Activated naive CD4-positive, alpha-beta T cell treated with anti-CD3 and anti-CD28 coated beads for 36 hours (primary cell): ENCODE measurements around the gene ZNRF1. TPM values are rescaled to one million over a fixed set of nuclear protein-coding genes. Genes with fewer than 3 reads are reported as not detected.

ENCODE experiments used
- CTCF ChIA-PET: fragments of 350-600 bp; sonication (Branson Sonifier 250); formaldehyde crosslinking; loops from one replicate; lab custom pipeline; 2021; ENCODE audit warnings: antibody characterized with exemption; lab: Charles Lee
- DNase-seq: peaks from one replicate; pipeline ENCODE4 v3.0.0-alpha.2; 2020
- H3K27ac Mint-ChIP-seq: one replicate; pipeline ENCODE4 v1.8.0; 2021; ENCODE audit warnings: mild to moderate bottlenecking, mixed read lengths
- H3K27me3 Mint-ChIP-seq: one replicate; pipeline ENCODE4 v1.8.0; 2021; ENCODE audit warnings: low read depth, mixed read lengths
- H3K36me3 Mint-ChIP-seq: one replicate; pipeline ENCODE4 v1.8.0; 2021; ENCODE audit warnings: low read depth, mixed read lengths
- H3K4me1 Mint-ChIP-seq: one replicate; pipeline ENCODE4 v1.8.0; 2021; ENCODE audit warnings: low read depth, mixed read lengths
- H3K4me3 Mint-ChIP-seq: one replicate; pipeline ENCODE4 v1.8.0; 2021; ENCODE audit warnings: mild to moderate bottlenecking, moderate library complexity, mixed read lengths
- H3K9me3 Mint-ChIP-seq: one replicate; pipeline ENCODE4 v1.8.0; 2021; ENCODE audit warnings: mixed read lengths
- intact Hi-C: fragments of 100-400 bp; cut with micrococcal nuclease; formaldehyde crosslinking; loops from one replicate; pipeline ENCODE4 v1.15.1; 2023
- total RNA-seq, 2 experiments: library from RNA; stranded (reverse); gene quantifications; one replicate each; pipeline ENCODE4 v1.2.3, GENCODE V29; 2021

ZNRF1 gene
- 10 to 100 TPM; 35.3 to 35.7 TPM for total RNA-seq

DNA sequence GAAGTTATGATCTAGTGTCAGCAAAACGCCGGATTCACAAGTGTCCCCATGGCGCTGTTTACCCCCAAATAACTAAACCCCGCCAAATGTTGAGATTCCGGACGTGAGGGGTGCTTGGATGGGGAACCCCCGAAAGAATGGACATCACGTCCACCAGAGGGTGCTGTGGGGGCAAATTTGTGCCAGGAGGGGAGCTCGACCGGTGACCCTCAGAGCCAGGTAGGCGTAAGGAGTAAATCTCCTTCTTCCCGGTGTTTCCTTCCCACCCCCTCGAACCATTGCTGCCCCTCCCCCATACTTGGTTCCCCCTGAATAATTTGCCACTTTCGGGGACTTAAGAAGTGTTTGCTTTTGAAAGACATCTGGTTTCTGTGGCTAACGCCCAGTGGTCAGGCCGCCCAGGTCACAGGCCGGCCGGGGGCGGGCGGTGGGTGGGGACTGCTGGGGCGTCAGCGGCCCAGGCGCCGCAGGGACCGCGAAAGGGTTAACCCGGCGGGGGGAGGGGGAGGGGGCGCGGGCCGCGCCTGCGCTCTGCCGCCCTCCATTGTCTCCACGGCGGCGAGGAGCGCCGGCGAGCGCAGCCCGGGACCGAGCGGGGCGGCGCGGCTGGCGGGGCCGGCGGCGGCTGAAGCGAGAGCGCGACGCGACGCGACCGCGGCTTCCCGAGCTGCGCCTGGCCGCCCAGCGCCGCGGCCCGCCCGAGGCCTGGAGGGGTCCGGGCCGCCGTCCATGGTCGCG is at the start of gene ZNRF1:
ZNRF1 (plus strand) TSS at position 544 of the 738 bp plus-strand sequence. CDS start 648 bp downstream, outside the sequence.
- peak within 1 kb of the TSS; percentile 79 for H3K4me3 Mint-ChIP-seq
- DNase-seq, result peak; percentile 92
- H3K27ac Mint-ChIP-seq, result peak within 1 kb of the TSS; percentile 83
- H3K27me3 Mint-ChIP-seq, result peaks cover 12% of the 10 kb centered on the region
- no peaks in the 10 kb centered on the region for H3K9me3 Mint-ChIP-seq
- CTCF ChIA-PET, result interaction anchor here (0.6 to 9.4 kb wide), 15 partner anchors 10 to 783 kb away, joined by 3 to 155 read pairs (median 4); partner anchors contain the start of gene WDR59
- intact Hi-C loops, result loop anchor here (1.0 to 5.0 kb wide), 6 partner anchors 14 to 291 kb away; no protein-coding TSS in a partner anchor
- peaks cover 2% of the 10 kb centered on the region for H3K36me3 Mint-ChIP-seq
- peaks cover 25% of the 10 kb centered on the region for H3K4me1 Mint-ChIP-seq

GRCh38 chr16:74949309-74949708 is 49.5 kb upstream of the ZNRF1 start:
- Mint-ChIP-seq H3K27ac (no peak overlapping the region), H3K27me3 (no peaks in the 10 kb centered on the region), H3K4me1 (no peaks in the 10 kb centered on the region), H3K36me3 (peaks cover 28% of the 10 kb centered on the region), H3K4me3 (no peak overlapping the region), H3K9me3 (no peaks in the 10 kb centered on the region)
- DNase-seq, result no peak
- intact Hi-C loops, result no loop called here
- CTCF ChIA-PET, result interaction anchor here (1.0 kb wide), 1 partner anchor 86 kb away, joined by 3 read pairs; no protein-coding TSS in a partner anchor

- Mint-ChIP-seq H3K4me1 (no peaks in the 10 kb centered on the region), H3K36me3 (peaks cover 29% of the 10 kb centered on the region), H3K9me3 (no peaks in the 10 kb centered on the region), H3K27me3 (no peaks in the 10 kb centered on the region), H3K27ac (no peak overlapping the region), H3K4me3 (no peak overlapping the region)
- intact Hi-C loops, result no loop called here
- CTCF ChIA-PET, result interaction anchor here (0.6 kb wide), 1 partner anchor 332 kb away, joined by 3 read pairs; no protein-coding TSS in a partner anchor
- no peak for DNase-seq
Measured at GRCh38 chr16:74950511-74950910, 48.3 kb upstream of the ZNRF1 start.

DNA sequence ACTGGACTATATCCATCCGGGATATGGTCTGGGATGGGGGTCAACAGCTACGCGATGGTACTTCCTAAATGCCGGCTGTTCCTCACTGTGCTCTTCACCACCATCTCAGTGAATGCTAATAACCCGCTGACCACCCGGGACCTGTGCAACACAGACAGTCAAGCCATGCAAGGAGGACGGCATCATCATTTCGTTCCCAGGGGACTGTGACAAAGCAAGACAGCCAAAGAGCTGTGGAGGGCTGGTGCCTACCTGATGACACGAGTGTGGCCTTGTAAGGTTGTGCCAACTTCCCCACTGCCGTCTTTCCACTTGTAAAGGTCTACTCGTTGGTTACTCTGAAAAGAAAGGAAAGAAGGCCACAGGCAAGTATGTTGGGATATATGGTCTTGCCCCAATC is 47.6 kb upstream of the ZNRF1 start:
- Mint-ChIP-seq H3K27me3 (no peaks in the 10 kb centered on the region), H3K36me3 (peaks cover 26% of the 10 kb centered on the region)

GRCh38 chr16:74951681-74952080 is 47.1 kb upstream of the ZNRF1 start:
- H3K27ac Mint-ChIP-seq, result no peak overlapping the region
- DNase-seq, result no peak
- intact Hi-C loops, result no loop called here
- H3K9me3 Mint-ChIP-seq, result no peaks in the 10 kb centered on the region
- CTCF ChIA-PET, result no interaction called here
- no peaks in the 10 kb centered on the region for H3K27me3 Mint-ChIP-seq
- H3K4me1 Mint-ChIP-seq, result no peaks in the 10 kb centered on the region
- no peak overlapping the region for H3K4me3 Mint-ChIP-seq
- H3K36me3 Mint-ChIP-seq, result peaks cover 26% of the 10 kb centered on the region

More for the DNA sequence above, 47.6 kb upstream of the ZNRF1 start:
- Mint-ChIP-seq H3K9me3 (no peaks in the 10 kb centered on the region), H3K4me3 (no peak overlapping the region), H3K27ac (no peak overlapping the region), H3K4me1 (no peaks in the 10 kb centered on the region)
- CTCF ChIA-PET, result interaction anchor here (0.6 kb wide), 1 partner anchor 333 kb away, joined by 3 read pairs; no protein-coding TSS in a partner anchor
- intact Hi-C loops, result no loop called here
- no peak for DNase-seq

GRCh38 chr16:74954763-74955162 is 44.1 kb upstream of the ZNRF1 start:
- no peaks in the 10 kb centered on the region for H3K27me3 Mint-ChIP-seq
- intact Hi-C loops, result no loop called here
- H3K27ac Mint-ChIP-seq, result no peak overlapping the region
- peaks cover 12% of the 10 kb centered on the region for H3K36me3 Mint-ChIP-seq
- no peak overlapping the region for H3K4me3 Mint-ChIP-seq
- no peak for DNase-seq
- H3K9me3 Mint-ChIP-seq, result no peaks in the 10 kb centered on the region
- CTCF ChIA-PET, result no interaction called here
- no peaks in the 10 kb centered on the region for H3K4me1 Mint-ChIP-seq

DNA sequence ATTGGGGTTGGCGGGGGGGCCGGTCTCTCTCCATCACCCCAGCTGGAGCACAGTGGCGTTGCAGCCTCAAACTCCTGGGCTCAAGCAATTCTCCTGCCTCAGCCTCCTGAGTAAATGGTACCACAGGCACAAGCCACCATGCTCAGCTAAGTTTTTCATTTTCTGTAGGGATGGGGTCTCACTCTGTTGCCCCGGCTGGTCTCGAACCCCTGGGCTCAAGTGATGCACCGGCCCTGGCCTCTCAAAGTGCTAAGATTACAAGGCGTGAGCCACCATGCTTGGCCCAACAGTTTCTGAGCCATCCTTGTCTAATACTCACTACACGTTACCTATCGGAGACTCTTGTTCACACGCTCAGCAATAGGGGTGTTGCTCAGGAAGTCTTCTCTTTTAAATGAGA is 25.5 kb upstream of the ZNRF1 start:
- Mint-ChIP-seq H3K27ac (no peak overlapping the region), H3K9me3 (no peaks in the 10 kb centered on the region), H3K4me3 (no peak overlapping the region), H3K4me1 (peaks cover 4% of the 10 kb centered on the region), H3K36me3 (peaks cover 6% of the 10 kb centered on the region), H3K27me3 (no peaks in the 10 kb centered on the region)
- no peak for DNase-seq
- intact Hi-C loops, result no loop called here
- CTCF ChIA-PET, result no interaction called here

DNA sequence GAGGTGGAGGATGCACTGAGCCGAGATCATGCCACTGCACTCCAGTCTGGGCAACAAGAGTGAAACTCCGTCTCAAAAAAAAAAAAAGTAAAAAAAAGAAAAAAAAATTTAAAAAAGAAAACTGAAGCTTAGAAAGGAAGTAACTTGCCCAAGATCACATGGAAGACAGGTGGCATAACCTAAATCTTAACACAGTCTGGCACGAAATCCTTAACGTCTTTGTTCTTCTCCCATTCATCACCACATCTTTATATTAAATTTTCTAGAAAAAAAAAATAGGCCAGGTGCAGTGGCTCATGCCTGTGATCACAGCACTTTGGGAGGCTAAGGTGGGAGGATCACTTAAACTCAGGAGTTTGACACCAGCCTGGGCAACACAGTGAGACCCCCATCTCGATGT is 23.2 kb upstream of the ZNRF1 start:
- peaks cover 8% of the 10 kb centered on the region for H3K36me3 Mint-ChIP-seq

GRCh38 chr16:74982256-74982655 is 16.6 kb upstream of the ZNRF1 start:
- peaks cover 16% of the 10 kb centered on the region for H3K4me1 Mint-ChIP-seq
- peaks cover 4% of the 10 kb centered on the region for H3K36me3 Mint-ChIP-seq
- intact Hi-C loops, result no loop called here
- no peak for DNase-seq
- H3K27ac Mint-ChIP-seq, result no peak overlapping the region
- CTCF ChIA-PET, result interaction anchor here (1.7 kb wide), 1 partner anchor 129 kb away, joined by 3 read pairs; no protein-coding TSS in a partner anchor
- no peaks in the 10 kb centered on the region for H3K9me3 Mint-ChIP-seq
- no peaks in the 10 kb centered on the region for H3K27me3 Mint-ChIP-seq
- no peak overlapping the region for H3K4me3 Mint-ChIP-seq

More for the DNA sequence above, 23.2 kb upstream of the ZNRF1 start:
- Mint-ChIP-seq H3K4me3 (no peak overlapping the region), H3K9me3 (no peaks in the 10 kb centered on the region), H3K27me3 (no peaks in the 10 kb centered on the region), H3K4me1 (no peaks in the 10 kb centered on the region), H3K27ac (no peak overlapping the region)
- DNase-seq, result no peak
- CTCF ChIA-PET, result no interaction called here
- intact Hi-C loops, result no loop called here

- CTCF ChIA-PET, result interaction anchor here (1.0 to 4.9 kb wide), 4 partner anchors 14 to 396 kb away, joined by 3 to 27 read pairs (median 8); partner anchors contain the start of gene ZNRF1
- H3K9me3 Mint-ChIP-seq, result no peaks in the 10 kb centered on the region
- no peaks in the 10 kb centered on the region for H3K27me3 Mint-ChIP-seq
- DNase-seq, result no peak
- peak overlapping the region; percentile 88 for H3K4me3 Mint-ChIP-seq
- intact Hi-C loops, result loop anchor here (2.0 kb wide), 1 partner anchor 283 kb away; the partner anchor contains the start of gene MLKL
- H3K27ac Mint-ChIP-seq, result no peak overlapping the region
- peaks cover 16% of the 10 kb centered on the region for H3K4me1 Mint-ChIP-seq
- no peaks in the 10 kb centered on the region for H3K36me3 Mint-ChIP-seq
Measured at GRCh38 chr16:74984194-74984528, 14.7 kb upstream of the ZNRF1 start.

GRCh38 chr16:74984529-74985296 is 14.1 kb upstream of the ZNRF1 start, which contains the start of gene WDR59:
WDR59 (minus strand) TSS chr16:74985123; CDS start chr16:74985017, 106 bp downstream.
- H3K27me3 Mint-ChIP-seq, result no peaks in the 10 kb centered on the region
- DNase-seq, result peak; percentile 100
- H3K27ac Mint-ChIP-seq, result peak within 1 kb of the TSS; percentile 73
- no peaks in the 10 kb centered on the region for H3K36me3 Mint-ChIP-seq
- H3K4me1 Mint-ChIP-seq, result peaks cover 16% of the 10 kb centered on the region
- CTCF ChIA-PET, result interaction anchor here (0.6 to 4.9 kb wide), 3 partner anchors 13 to 408 kb away, joined by 3 to 27 read pairs (median 10); partner anchors contain the start of gene ZNRF1
- H3K4me3 Mint-ChIP-seq, result peak within 1 kb of the TSS; percentile 88
- H3K9me3 Mint-ChIP-seq, result no peaks in the 10 kb centered on the region
- intact Hi-C loops, result loop anchor here (1.0 to 5.0 kb wide), 6 partner anchors 116 to 663 kb away; partner anchors contain the start of genes CFDP1, KARS1, MLKL and TERF2IP
